GM10266 (cell line): ENCODE data around the gene CFAP46.
"Not testable (repeated sequence)": the region's sequence is repeated elsewhere in the genome, so short reads cannot be mapped to it uniquely, and the experiment has no call there.

Experiments
- DNase-seq: peaks from one replicate; pipeline ENCODE4 v3.0.0; 2012; ENCODE audit errors: extremely low spot score
- CTCF ChIP-seq: IDR thresholded peaks from 2 replicates; pipeline ENCODE4 v1.5.1; 2012; ENCODE audit warnings: mild to moderate bottlenecking, low read depth; ENCODE audit not compliant: control insufficient read depth, insufficient read depth; ENCODE audit errors: missing control alignments

CFAP46 gene

GRCh38 chr10:132933308-132934042 is 8.9 kb downstream of the CFAP46 start:
- DNase-seq = no peak
- TF ChIP-seq CTCF = no peak

GRCh38 chr10:132932461-132933307 is 9.7 kb downstream of the CFAP46 start:
- TF ChIP-seq CTCF = no peak

GRCh38 chr10:132931258-132932250 is 10.8 kb downstream of the CFAP46 start:
- DNase-seq = not testable (repeated sequence)

More at GRCh38 chr10:132932461-132933307, 9.7 kb downstream of the CFAP46 start:
- DNase-seq = no peak

GRCh38 chr10:132930701-132931100 is 11.7 kb downstream of the CFAP46 start:
- DNase-seq = not testable (repeated sequence)

GRCh38 chr10:132929953-132930548 is 12.3 kb downstream of the CFAP46 start:
- no peak for DNase-seq
- no peak for TF ChIP-seq CTCF

GRCh38 chr10:132929480-132929879 is 12.9 kb downstream of the CFAP46 start:
- no peak for TF ChIP-seq CTCF
- no peak for DNase-seq

- TF ChIP-seq CTCF = no peak
- no peak for DNase-seq
Observed at GRCh38 chr10:132928261-132928660, 14.1 kb downstream of the CFAP46 start.
